Calu3 (cell line): ENCODE results near the gene EGR4. TPM values are rescaled to one million over a fixed set of nuclear protein-coding genes. Genes with fewer than 3 reads are reported as not detected.
"Not testable (repeated sequence)": the region's sequence is repeated elsewhere in the genome, so short reads cannot be mapped to it uniquely, and the experiment has no call there.

Experiments used
- BruUV-seq: library from RNA; stranded (reverse); fragments of 400-500 nt; replicated peaks from 2 replicates; lab custom pipeline; 2021; lab: Mats Ljungman, UMichigan
- CTCF ChIA-PET: fragments of 300-600 bp; sonication (Branson Sonifier 250); formaldehyde crosslinking; loops from one replicate; lab custom pipeline; 2022; ENCODE audit warnings: antibody characterized with exemption; lab: Charles Lee
- DNase-seq: peaks from one replicate; pipeline ENCODE4 v3.0.0; 2022
- H3K27ac Mint-ChIP-seq: one replicate; pipeline ENCODE4 v1.8.0; 2022; ENCODE audit warnings: mixed read lengths; ENCODE audit not compliant: unreplicated experiment
- H3K27me3 Mint-ChIP-seq: one replicate; pipeline ENCODE4 v1.8.0; 2022; ENCODE audit warnings: mixed read lengths; ENCODE audit not compliant: unreplicated experiment
- H3K36me3 Mint-ChIP-seq: one replicate; pipeline ENCODE4 v1.8.0; 2022; ENCODE audit warnings: mild to moderate bottlenecking, moderate library complexity, mixed read lengths; ENCODE audit not compliant: insufficient read depth, unreplicated experiment
- H3K4me1 Mint-ChIP-seq: one replicate; pipeline ENCODE4 v1.8.0; 2022; ENCODE audit warnings: mild to moderate bottlenecking, low read depth, mixed read lengths; ENCODE audit not compliant: unreplicated experiment
- H3K4me3 Mint-ChIP-seq: one replicate; pipeline ENCODE4 v1.8.0; 2022; ENCODE audit warnings: mild to moderate bottlenecking, low read depth, moderate library complexity, mixed read lengths; ENCODE audit not compliant: unreplicated experiment
- H3K9me3 Mint-ChIP-seq: one replicate; pipeline ENCODE4 v1.8.0; 2022; ENCODE audit warnings: low read depth, mixed read lengths; ENCODE audit not compliant: unreplicated experiment
- intact Hi-C: fragments of 100-400 bp; cut with micrococcal nuclease; formaldehyde crosslinking; loops from one replicate; pipeline ENCODE4 v1.10.0; 2022; ENCODE audit not compliant: unreplicated experiment
- total RNA-seq: library from RNA; stranded (reverse); gene quantifications from 2 replicates; pipeline ENCODE4 v1.2.3, GENCODE V29; 2022
- TF ChIP-seq, protein P1 (sequence below): fragments of 200-600 bp; IDR thresholded peaks from one replicate; pipeline ENCODE4 v1.8.0; 2022; ENCODE audit warnings: antibody characterized with exemption; ENCODE audit not compliant: unreplicated experiment

Gene EGR4
- total RNA-seq, 1 experiment from 2014 or later = 0.68 TPM

DNA sequence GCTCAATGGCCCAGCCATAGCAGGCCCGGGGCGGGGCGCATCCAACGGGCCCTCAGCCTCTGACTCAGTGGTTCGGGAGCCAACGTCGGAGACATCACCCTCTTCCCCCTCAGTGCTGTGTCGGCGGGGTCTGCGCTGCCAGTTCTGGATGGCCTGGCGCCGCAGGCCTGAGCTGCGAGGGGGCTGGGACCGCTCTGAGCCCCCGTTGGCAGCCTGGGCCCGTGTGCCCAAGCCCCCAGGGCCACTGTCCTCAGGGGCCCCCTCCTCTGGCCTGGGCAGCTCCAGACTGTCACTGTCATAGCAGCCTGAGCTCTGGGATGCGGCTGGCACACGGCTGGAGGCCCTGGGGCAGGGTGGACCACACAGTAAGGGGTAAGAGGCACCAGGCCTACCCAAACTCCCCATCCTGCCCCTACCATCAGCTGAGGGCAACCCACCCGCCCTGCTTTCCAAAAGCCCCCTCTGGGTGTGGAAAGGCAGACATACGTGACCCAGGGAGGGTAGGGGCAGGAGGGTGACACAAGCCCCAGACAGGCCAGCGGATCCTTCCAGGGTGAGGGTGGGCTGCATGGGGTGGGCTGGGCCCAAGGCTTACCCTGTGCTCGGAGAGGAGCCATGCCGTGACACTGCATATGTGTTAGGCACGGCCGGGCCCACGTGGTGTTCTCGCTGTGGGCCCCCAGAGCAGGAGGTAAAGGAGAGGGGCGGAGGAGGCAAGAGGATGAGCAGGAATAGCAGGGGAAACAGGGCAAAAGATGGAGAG, 27.9 kb downstream of the EGR4 start:
- Mint-ChIP-seq H3K27ac (no peak overlapping the region), H3K27me3 (no peaks in the 10 kb centered on the region), H3K36me3 (peaks cover 32% of the 10 kb centered on the region), H3K4me1 (peaks cover 22% of the 10 kb centered on the region), H3K4me3 (no peak overlapping the region), H3K9me3 (no peaks in the 10 kb centered on the region)
- intact Hi-C loops = no loop called here
- BruUV-seq = no TSS peak
- CTCF ChIA-PET = no interaction called here
- TF ChIP-seq, protein P1, sequence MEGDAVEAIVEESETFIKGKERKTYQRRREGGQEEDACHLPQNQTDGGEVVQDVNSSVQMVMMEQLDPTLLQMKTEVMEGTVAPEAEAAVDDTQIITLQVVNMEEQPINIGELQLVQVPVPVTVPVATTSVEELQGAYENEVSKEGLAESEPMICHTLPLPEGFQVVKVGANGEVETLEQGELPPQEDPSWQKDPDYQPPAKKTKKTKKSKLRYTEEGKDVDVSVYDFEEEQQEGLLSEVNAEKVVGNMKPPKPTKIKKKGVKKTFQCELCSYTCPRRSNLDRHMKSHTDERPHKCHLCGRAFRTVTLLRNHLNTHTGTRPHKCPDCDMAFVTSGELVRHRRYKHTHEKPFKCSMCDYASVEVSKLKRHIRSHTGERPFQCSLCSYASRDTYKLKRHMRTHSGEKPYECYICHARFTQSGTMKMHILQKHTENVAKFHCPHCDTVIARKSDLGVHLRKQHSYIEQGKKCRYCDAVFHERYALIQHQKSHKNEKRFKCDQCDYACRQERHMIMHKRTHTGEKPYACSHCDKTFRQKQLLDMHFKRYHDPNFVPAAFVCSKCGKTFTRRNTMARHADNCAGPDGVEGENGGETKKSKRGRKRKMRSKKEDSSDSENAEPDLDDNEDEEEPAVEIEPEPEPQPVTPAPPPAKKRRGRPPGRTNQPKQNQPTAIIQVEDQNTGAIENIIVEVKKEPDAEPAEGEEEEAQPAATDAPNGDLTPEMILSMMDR = no peak
- no peak for DNase-seq

GRCh38 chr2:73264783-73265182, 28.6 kb downstream of the EGR4 start:
- no peak overlapping the region for H3K27ac Mint-ChIP-seq
- H3K9me3 Mint-ChIP-seq = no peaks in the 10 kb centered on the region
- intact Hi-C loops = no loop called here
- TF ChIP-seq, protein P1 = no peak
- H3K27me3 Mint-ChIP-seq = no peaks in the 10 kb centered on the region
- H3K4me3 Mint-ChIP-seq = no peak overlapping the region
- no peak for DNase-seq
- peaks cover 22% of the 10 kb centered on the region for H3K4me1 Mint-ChIP-seq
- H3K36me3 Mint-ChIP-seq = peaks cover 32% of the 10 kb centered on the region
- no TSS peak for BruUV-seq
- CTCF ChIA-PET = no interaction called here

- Mint-ChIP-seq H3K9me3 (no peaks in the 10 kb centered on the region), H3K36me3 (peaks cover 27% of the 10 kb centered on the region), H3K4me1 (peaks cover 22% of the 10 kb centered on the region), H3K4me3 (no peak overlapping the region), H3K27ac (no peak overlapping the region), H3K27me3 (no peaks in the 10 kb centered on the region)
- intact Hi-C loops = no loop called here
- TF ChIP-seq, protein P1 = no peak
- CTCF ChIA-PET = no interaction called here
- BruUV-seq = no TSS peak
- DNase-seq = no peak
These were observed 29.1 kb downstream of the EGR4 start for GRCh38 chr2:73264332-73264606.

DNA sequence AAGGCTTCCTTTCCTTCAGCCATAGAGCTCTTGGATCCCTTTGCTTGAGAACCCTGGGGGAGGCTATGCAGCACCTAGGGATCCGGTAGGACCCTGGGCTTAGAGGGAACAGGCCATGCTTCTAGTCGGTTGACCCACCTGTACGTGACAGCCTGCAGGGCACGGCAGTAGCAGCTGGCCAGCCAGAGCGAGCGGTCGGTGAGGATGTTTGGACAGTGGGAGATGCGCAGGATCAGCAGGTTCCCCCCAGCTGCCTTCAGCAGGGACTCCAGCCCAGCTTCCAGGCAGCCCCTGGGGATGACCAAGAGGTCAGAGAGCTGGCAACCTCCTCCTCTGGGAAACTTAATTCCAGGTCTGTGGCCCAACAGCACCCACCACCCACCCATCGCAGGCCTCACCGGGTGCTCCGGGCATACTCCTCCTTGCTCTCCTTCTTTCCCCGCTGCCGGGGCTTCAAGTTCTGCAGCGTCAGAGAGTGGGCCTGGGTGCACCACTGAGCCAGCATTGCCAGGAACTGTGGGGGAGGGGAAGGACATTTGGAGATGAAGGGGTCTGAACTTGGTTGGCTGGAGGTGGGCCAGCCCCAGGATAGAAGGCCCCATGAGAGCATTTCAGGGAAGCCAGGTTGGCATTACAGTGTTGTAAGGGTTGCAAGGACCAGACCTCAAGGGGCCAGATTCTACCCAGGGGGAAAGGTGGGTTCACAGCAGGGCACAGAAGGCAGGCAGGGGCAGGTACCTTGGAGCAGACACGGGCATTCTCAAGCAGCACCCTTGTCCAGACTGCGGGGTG, 29.6 kb downstream of the EGR4 start:
- CTCF ChIA-PET = no interaction called here
- Mint-ChIP-seq H3K4me3 (no peak overlapping the region), H3K36me3 (peaks cover 22% of the 10 kb centered on the region), H3K27me3 (no peaks in the 10 kb centered on the region), H3K27ac (no peak overlapping the region), H3K4me1 (peaks cover 22% of the 10 kb centered on the region), H3K9me3 (no peaks in the 10 kb centered on the region)
- no TSS peak for BruUV-seq
- TF ChIP-seq, protein P1 = no peak
- no peak for DNase-seq
- intact Hi-C loops = no loop called here

DNA sequence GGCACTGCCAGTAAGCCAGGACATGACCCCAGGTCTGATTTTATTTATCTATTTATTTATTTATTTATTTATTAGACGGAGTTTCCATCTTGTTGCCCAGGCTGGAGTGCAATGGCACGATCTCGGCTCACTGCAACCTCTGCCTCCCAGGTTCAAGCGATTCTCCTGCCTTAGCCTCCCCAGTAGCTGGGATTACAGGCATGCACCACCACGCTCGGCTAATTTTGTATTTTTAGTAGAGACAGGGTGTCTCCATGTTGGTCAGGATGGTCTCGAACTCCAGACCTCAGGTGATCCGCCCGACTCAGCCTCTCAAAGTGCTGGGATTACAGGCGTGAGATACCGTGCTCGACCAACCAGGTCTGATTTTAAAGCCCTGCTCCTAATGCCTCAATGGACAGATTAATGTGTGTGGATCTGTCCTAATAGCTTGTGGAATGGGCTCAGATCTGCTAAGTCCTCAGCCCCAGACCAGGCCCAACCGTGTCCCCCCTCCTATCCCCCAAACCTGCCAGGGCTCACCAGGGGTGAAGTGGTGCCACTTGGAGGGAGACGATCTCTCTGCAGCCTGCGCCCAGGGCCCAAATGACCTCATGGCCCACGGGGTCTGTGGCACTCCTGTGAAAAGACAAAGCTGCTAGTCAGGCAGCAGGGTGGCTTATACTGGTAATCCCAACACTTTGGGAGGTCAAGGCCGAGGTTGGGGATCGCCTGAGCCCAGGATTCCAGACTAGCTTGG, 30.5 kb downstream of the EGR4 start:
- H3K27ac Mint-ChIP-seq, DNase-seq, intact Hi-C loops, H3K9me3 Mint-ChIP-seq, H3K4me3 Mint-ChIP-seq, BruUV-seq, CTCF ChIA-PET, H3K27me3 Mint-ChIP-seq: not testable (repeated sequence)
- H3K4me1 Mint-ChIP-seq = peaks cover 14% of the 10 kb centered on the region
- peaks cover 16% of the 10 kb centered on the region for H3K36me3 Mint-ChIP-seq
